HepG2 (cell line): ENCODE results near the gene STK36. TPM values are rescaled to one million over a fixed set of nuclear protein-coding genes. Genes with fewer than 3 reads are reported as not detected.

Source experiments
- ATAC-seq: fragments of 200-7000 bp; cut with Tn5 transposase; 3 replicates; pipeline ENCODE4 v1.9.1; 2020; ENCODE audit warnings: mild to moderate bottlenecking, moderate library complexity
- BruUV-seq: library from RNA; stranded (reverse); fragments of 400-500 nt; replicated peaks from 2 replicates; lab custom pipeline; 2021; lab: Mats Ljungman, UMichigan
- CTCF ChIA-PET: fragments of 300-600 bp; formaldehyde crosslinking; extraction: SDS; loops from one replicate; lab custom pipeline; 2021; ENCODE audit warnings: low total read pairs, inconsistent platforms, low intra/inter-chr PET ratio; lab: Yijun Ruan, JAX
- POLR2A ChIA-PET: fragments of 350-600 bp; sonication (Branson Sonifier 250); formaldehyde crosslinking; loops from one replicate; lab custom pipeline; 2020; ENCODE audit warnings: antibody characterized with exemption, inconsistent platforms; lab: Yijun Ruan, JAX
- DNase-seq: peaks from one replicate; pipeline ENCODE4 v3.0.0-alpha.2; 2015; ENCODE audit warnings: low spot score
- FAIRE-seq: peaks from 3 replicates; lab custom pipeline; 2011; peaks lifted over from hg19 to GRCh38; lab: Jason Lieb, UNC
- H2AFZ ChIP-seq: one replicate; pipeline ENCODE4 v1.6.1; 2011; ENCODE audit warnings: low read length, inconsistent platforms
- H3K27ac ChIP-seq: fragments of 300-600 bp; 3 replicates; pipeline ENCODE4 v1.8.0; 2011; ENCODE audit warnings: mixed run types, mild to moderate bottlenecking, mixed read lengths, low read length, inconsistent platforms; ENCODE audit not compliant: insufficient read depth; ENCODE audit errors: extremely low read length
- H3K27me3 ChIP-seq, 2 experiments: fragments of 200-600 bp in 1 of 2; 2 replicates in 1 of 2; 3 replicates in 1 of 2; pipeline versions ENCODE4 v1.6.0 to v1.8.0; 2011; ENCODE audit warnings: low read length in 2 of 2, mild to moderate bottlenecking in 2 of 2, moderate library complexity in 2 of 2, inconsistent platforms in 1 of 2; ENCODE audit not compliant: insufficient read depth in 2 of 2, control insufficient read depth in 1 of 2
- H3K36me3 ChIP-seq, 2 experiments: fragments of 200-600 bp in 1 of 2; replicated peaks in 1 of 2; 2 replicates in 1 of 2; 3 replicates in 1 of 2; pipeline versions ENCODE4 v1.5.1 to v1.8.0; 2011; ENCODE audit warnings: low read length in 2 of 2, inconsistent platforms in 1 of 2; ENCODE audit not compliant: insufficient read depth in 2 of 2, control insufficient read depth in 1 of 2
- H3K4me1 ChIP-seq: 2 replicates; pipeline ENCODE4 v1.5.1; 2012; ENCODE audit warnings: low read length, inconsistent platforms; ENCODE audit not compliant: insufficient read depth
- H3K4me2 ChIP-seq: 2 replicates; pipeline ENCODE4 v1.6.0; 2011; ENCODE audit warnings: low read depth, low read length, inconsistent platforms
- H3K4me3 ChIP-seq, 3 experiments: fragments of 200-600 bp in 1 of 3; sonication (generic), shearing (Covaris generic) in 1 of 3; replicated peaks in 1 of 3; 2 replicates each; pipeline ENCODE4 v1.5.1; 2011 to 2016; ENCODE audit warnings: low read length in 3 of 3, inconsistent platforms in 2 of 3, low read depth in 2 of 3, mild to moderate bottlenecking in 2 of 3, control low read depth in 1 of 3, mixed read lengths in 1 of 3; ENCODE audit not compliant: insufficient read depth in 1 of 3
- H3K79me2 ChIP-seq: one replicate; pipeline ENCODE4 v1.6.1; 2011; ENCODE audit warnings: low read length, inconsistent platforms; ENCODE audit not compliant: insufficient read depth
- H3K9ac ChIP-seq: 2 replicates; pipeline ENCODE4 v1.6.0; 2011; ENCODE audit warnings: mild to moderate bottlenecking, low read depth, low read length, inconsistent platforms; ENCODE audit not compliant: insufficient read depth
- H3K9me3 ChIP-seq: 2 replicates; pipeline ENCODE4 v1.5.1; 2012; ENCODE audit warnings: mild to moderate bottlenecking, low read length
- H4K20me1 ChIP-seq: 2 replicates; pipeline ENCODE4 v1.6.0; 2011; ENCODE audit warnings: inconsistent platforms, mild to moderate bottlenecking, low read length, moderate library complexity; ENCODE audit not compliant: insufficient read depth
- ELF3 ChIP-seq: IDR thresholded peaks from 2 replicates; pipeline ENCODE4 v1.6.1; 2016; ENCODE audit warnings: missing genetic modification reagents, missing compliant biosample characterization
- FOSL2 ChIP-seq: sonication (generic); formaldehyde crosslinking; IDR thresholded peaks from 2 replicates; pipeline ENCODE4 v1.4.0; 2020; ENCODE audit warnings: missing genetic modification reagents
- FOXM1 ChIP-seq: sonication (generic); formaldehyde crosslinking; IDR thresholded peaks from 2 replicates; pipeline ENCODE4 v1.5.0; 2020; ENCODE audit warnings: missing genetic modification reagents
- JDP2 ChIP-seq: sonication (generic); formaldehyde crosslinking; IDR thresholded peaks from 2 replicates; pipeline ENCODE4 v1.8.1; 2022; ENCODE audit warnings: missing genetic modification reagents, borderline replicate concordance
- PAWR ChIP-seq: sonication (generic); formaldehyde crosslinking; IDR thresholded peaks from 2 replicates; pipeline ENCODE4 v1.4.0; 2020; ENCODE audit warnings: missing genetic modification reagents, mild to moderate bottlenecking, borderline replicate concordance
- RFX5 ChIP-seq: IDR thresholded peaks from 2 replicates; pipeline ENCODE4 v1.6.1; 2011; ENCODE audit warnings: low read depth, low read length, improper control_type of control experiment
- ZNF335 ChIP-seq: sonication (generic); formaldehyde crosslinking; IDR thresholded peaks from 2 replicates; pipeline ENCODE4 v1.4.0; 2020; ENCODE audit warnings: missing genetic modification reagents
- ZNF451 ChIP-seq: sonication (generic); formaldehyde crosslinking; IDR thresholded peaks from 2 replicates; pipeline ENCODE4 v1.5.0; 2020; ENCODE audit warnings: mild to moderate bottlenecking, missing genetic modification reagents
- WGBS: methylation state at CpG from one replicate; pipeline ENCODE4 v1.1.6; 2017; ENCODE audit warnings: low lambda C conversion rate; 5-methylcytosine and 5-hydroxymethylcytosine counted together
- in situ Hi-C: cut with HindIII; loops from 2 replicates; pipeline ENCODE4 v1.10.0; 2017; ENCODE audit warnings: low pct_unique_long_range_greater_than_20kb; ENCODE audit not compliant: extremely low pct_ligation_motif_present
- intact Hi-C: fragments of 100-400 bp; cut with micrococcal nuclease; formaldehyde crosslinking; loops from one replicate; pipeline ENCODE4 v1.10.0; 2022; ENCODE audit not compliant: unreplicated experiment
- polyA plus RNA-seq, 8 experiments: library from polyadenylated mRNA; depleted of rRNA in 3 of 8; stranded (reverse) in 7 of 8; unstranded in 1 of 8; fragments of >200 nt; fragmentation: Illumina TruSeq in 4 of 8; extraction: Trizol in 4 of 8; gene quantifications; 2 replicates each; pipeline versions ENCODE4 v1.2.1 to v1.2.3, GENCODE V29; 2011 to 2016; ENCODE audit warnings: low read depth in 4 of 8, missing spikeins in 1 of 8, mixed read lengths in 1 of 8; ENCODE audit not compliant: insufficient read depth in 1 of 8
- total RNA-seq, 5 experiments: library from RNA; depleted of rRNA; stranded (reverse); fragments of >200 nt; fragmentation: Illumina TruSeq; extraction: Trizol; gene quantifications; 2 replicates each; pipeline ENCODE4 v1.2.3, GENCODE V29; 2016; ENCODE audit warnings: low read depth in 1 of 5
- TF ChIP-seq, protein P1 (sequence below): fragments of 450-650 bp; IDR thresholded peaks from 2 replicates; pipeline ENCODE4 v1.6.1; 2017
- TF ChIP-seq, protein P2 (sequence below): IDR thresholded peaks from 2 replicates; pipeline ENCODE4 v1.6.1; 2016; ENCODE audit warnings: missing genetic modification reagents, missing compliant biosample characterization
- TF ChIP-seq, protein P3 (sequence below): sonication (generic); formaldehyde crosslinking; IDR thresholded peaks from 2 replicates; pipeline ENCODE4 v1.4.0; 2020; ENCODE audit warnings: missing genetic modification reagents, borderline replicate concordance
- TF ChIP-seq, protein P4 (sequence below): sonication (generic); formaldehyde crosslinking; IDR thresholded peaks from 2 replicates; pipeline ENCODE4 v1.5.1; 2020; ENCODE audit warnings: mild to moderate bottlenecking, missing genetic modification reagents, borderline replicate concordance

STK36 gene
- total and polyA plus RNA-seq, 2 of the 13 experiments (the other 11 are each of a cell fraction or from before 2014, with no cell fraction given) = 45.9 to 83.5 TPM

DNA sequence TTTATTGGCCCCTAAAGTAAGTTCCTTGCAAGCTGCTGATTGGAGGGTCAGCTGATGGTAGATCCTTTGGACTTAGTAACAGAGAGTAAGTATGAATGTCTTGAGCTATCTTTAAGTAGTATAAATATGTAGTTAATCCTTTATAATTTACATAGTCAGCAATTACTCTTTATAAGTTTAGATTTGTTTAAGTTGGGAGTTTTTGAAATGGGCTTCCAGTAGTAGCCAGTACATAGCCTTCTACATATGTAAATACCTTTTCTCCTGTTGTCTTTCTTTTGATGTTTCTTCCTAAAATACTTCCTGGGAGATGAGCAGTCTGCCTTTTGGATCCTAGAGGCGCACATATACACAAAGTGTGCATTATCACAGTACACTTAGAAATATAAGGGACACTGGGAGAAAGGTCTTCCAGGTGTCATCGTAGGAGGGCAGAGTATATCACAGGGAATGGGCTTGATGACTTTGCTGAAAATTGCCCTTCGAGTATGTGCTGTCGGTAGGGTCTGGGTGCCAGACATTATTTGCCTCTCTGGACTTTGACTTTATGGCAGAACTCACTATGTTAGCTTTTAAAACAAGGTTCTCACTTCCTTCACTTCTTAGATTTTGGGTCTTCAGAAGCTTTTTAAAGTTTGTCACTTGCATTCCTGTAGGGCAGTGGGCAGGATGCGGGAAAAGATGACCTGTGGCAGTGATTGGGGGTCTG lies 60.3 kb downstream of the STK36 start:
- peak; percentile 17; the same call in 2 of the 3 replicates for ATAC-seq
- no peak for TF ChIP-seq PAWR (CRISPR knock-in tag)
- TF ChIP-seq, protein P1, sequence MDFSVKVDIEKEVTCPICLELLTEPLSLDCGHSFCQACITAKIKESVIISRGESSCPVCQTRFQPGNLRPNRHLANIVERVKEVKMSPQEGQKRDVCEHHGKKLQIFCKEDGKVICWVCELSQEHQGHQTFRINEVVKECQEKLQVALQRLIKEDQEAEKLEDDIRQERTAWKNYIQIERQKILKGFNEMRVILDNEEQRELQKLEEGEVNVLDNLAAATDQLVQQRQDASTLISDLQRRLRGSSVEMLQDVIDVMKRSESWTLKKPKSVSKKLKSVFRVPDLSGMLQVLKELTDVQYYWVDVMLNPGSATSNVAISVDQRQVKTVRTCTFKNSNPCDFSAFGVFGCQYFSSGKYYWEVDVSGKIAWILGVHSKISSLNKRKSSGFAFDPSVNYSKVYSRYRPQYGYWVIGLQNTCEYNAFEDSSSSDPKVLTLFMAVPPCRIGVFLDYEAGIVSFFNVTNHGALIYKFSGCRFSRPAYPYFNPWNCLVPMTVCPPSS = no peak
- TF ChIP-seq, protein P2, sequence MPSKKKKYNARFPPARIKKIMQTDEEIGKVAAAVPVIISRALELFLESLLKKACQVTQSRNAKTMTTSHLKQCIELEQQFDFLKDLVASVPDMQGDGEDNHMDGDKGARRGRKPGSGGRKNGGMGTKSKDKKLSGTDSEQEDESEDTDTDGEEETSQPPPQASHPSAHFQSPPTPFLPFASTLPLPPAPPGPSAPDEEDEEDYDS (CRISPR knock-in tag) = 0 out of 2 replicates have a peak, but pooled peaks have one; percentile 33
- 0 out of 2 replicates have a peak, but pooled peaks have one; percentile 6 for TF ChIP-seq ZNF335
- TF ChIP-seq, protein P3, sequence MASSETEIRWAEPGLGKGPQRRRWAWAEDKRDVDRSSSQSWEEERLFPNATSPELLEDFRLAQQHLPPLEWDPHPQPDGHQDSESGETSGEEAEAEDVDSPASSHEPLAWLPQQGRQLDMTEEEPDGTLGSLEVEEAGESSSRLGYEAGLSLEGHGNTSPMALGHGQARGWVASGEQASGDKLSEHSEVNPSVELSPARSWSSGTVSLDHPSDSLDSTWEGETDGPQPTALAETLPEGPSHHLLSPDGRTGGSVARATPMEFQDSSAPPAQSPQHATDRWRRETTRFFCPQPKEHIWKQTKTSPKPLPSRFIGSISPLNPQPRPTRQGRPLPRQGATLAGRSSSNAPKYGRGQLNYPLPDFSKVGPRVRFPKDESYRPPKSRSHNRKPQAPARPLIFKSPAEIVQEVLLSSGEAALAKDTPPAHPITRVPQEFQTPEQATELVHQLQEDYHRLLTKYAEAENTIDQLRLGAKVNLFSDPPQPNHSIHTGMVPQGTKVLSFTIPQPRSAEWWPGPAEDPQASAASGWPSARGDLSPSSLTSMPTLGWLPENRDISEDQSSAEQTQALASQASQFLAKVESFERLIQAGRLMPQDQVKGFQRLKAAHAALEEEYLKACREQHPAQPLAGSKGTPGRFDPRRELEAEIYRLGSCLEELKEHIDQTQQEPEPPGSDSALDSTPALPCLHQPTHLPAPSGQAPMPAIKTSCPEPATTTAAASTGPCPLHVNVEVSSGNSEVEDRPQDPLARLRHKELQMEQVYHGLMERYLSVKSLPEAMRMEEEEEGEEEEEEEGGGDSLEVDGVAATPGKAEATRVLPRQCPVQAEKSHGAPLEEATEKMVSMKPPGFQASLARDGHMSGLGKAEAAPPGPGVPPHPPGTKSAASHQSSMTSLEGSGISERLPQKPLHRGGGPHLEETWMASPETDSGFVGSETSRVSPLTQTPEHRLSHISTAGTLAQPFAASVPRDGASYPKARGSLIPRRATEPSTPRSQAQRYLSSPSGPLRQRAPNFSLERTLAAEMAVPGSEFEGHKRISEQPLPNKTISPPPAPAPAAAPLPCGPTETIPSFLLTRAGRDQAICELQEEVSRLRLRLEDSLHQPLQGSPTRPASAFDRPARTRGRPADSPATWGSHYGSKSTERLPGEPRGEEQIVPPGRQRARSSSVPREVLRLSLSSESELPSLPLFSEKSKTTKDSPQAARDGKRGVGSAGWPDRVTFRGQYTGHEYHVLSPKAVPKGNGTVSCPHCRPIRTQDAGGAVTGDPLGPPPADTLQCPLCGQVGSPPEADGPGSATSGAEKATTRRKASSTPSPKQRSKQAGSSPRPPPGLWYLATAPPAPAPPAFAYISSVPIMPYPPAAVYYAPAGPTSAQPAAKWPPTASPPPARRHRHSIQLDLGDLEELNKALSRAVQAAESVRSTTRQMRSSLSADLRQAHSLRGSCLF (CRISPR knock-in tag) = no peak
- TF ChIP-seq ELF3 = no peak
- no peak for TF ChIP-seq ZNF451 (CRISPR knock-in tag)
- no peak for TF ChIP-seq FOSL2 (CRISPR knock-in tag)
- TF ChIP-seq FOXM1 (CRISPR knock-in tag) = no peak
- no peak for TF ChIP-seq RFX5
- TF ChIP-seq, protein P4, sequence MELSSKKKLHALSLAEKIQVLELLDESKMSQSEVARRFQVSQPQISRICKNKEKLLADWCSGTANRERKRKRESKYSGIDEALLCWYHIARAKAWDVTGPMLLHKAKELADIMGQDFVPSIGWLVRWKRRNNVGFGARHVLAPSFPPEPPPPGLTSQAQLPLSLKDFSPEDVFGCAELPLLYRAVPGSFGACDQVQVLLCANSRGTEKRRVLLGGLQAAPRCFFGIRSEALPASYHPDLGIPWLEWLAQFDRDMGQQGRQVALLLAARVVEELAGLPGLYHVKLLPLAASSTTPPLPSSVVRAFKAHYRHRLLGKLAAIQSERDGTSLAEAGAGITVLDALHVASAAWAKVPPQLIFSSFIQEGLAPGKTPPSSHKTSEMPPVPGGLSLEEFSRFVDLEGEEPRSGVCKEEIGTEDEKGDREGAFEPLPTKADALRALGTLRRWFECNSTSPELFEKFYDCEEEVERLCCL (CRISPR knock-in tag) = no peak
- TF ChIP-seq JDP2 (CRISPR knock-in tag) = no peak

More for the DNA sequence above, 60.3 kb downstream of the STK36 start:
- TSS peak; percentile 36 for BruUV-seq
- Histone ChIP-seq H3K4me1 (peaks cover 53% of the 10 kb centered on the region), H3K4me3 (peak overlapping the region in 1 of 3 experiments; percentile 6; a peak in 1 of 6 replicates), H4K20me1 (no peaks in the 10 kb centered on the region), H3K79me2 (peaks cover 67% of the 10 kb centered on the region), H3K9ac (peak overlapping the region; percentile 61), H3K27me3 (no peaks in the 10 kb centered on the region), H2AFZ (no peak overlapping the region), H3K9me3 (peaks cover 6% of the 10 kb centered on the region), H3K4me2 (peak overlapping the region; percentile 71), H3K36me3 (peaks cover 10 to 32% of the 10 kb centered on the region in 2 experiments; a peak in 4 of 5 replicates), H3K27ac (peak overlapping the region; percentile 76)
- ChIA-PET CTCF (interaction anchor here (0.5 to 1.6 kb wide), 3 partner anchors 16 to 115 kb away, joined by 3 to 16 read pairs (median 5); no protein-coding TSS in a partner anchor), POLR2A (interaction anchor here (0.9 to 5.8 kb wide), 11 partner anchors 12 to 115 kb away, joined by 3 to 105 read pairs (median 12); partner anchors contain the start of genes BCS1L, CYP27A1, TTLL4 and ZNF142)
- in situ Hi-C loops (loop anchor here (25.0 kb wide), 1 partner anchor 105 kb away; the partner anchor contains the start of gene PRKAG3), intact Hi-C loops (loop anchor here (5.0 kb wide), 1 partner anchor 75 kb away; no protein-coding TSS in a partner anchor)
- FAIRE-seq (no peak), DNase-seq (peak; percentile 35)
- 59% methylated on average over 5 of the region's 5 CpGs for WGBS
